ENCODE results near the gene SLITRK1.

Gene SLITRK1

GRCh38 chr13:83831796-83832195, 50.5 kb downstream of the SLITRK1 start:
- no peak for TF ChIP-seq CTCF (IDR thresholded peaks at IDR 0.05; ENCODE audit: low read depth, low read length)
- no peak for DNase-seq (ENCODE audit: low read depth, low spot score)
- in situ Hi-C loops (cut with HindIII; ENCODE audit: low sequenced_read_pairs): no loop called here
- no peak overlapping the region for H3K4me3 ChIP-seq (ENCODE audit: low read depth, low read length)

DNA sequence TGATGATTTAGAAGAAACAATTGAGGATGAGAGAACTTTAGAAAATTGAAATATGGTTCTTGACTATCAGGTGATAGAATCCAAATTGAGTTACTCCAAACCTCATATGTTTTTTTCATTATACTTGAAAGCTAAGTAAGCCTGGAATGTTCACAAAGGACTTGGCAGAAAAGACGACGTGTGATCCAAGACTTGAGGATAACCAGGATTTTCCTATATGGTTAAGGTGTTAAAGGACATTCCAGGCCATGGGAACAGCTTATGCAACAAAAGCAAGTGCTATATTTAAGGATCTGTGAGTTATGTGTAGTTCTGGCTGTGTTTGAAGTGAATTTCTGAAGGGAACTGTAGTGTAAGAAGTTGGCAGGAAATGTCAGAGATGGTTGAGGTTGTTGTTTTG, 52.5 kb downstream of the SLITRK1 start:
- DNase-seq (ENCODE audit: low read depth, low spot score): no peak
- in situ Hi-C loops (cut with HindIII; ENCODE audit: low sequenced_read_pairs): no loop called here
- no peak overlapping the region for H3K4me3 ChIP-seq (ENCODE audit: low read depth, low read length)
- TF ChIP-seq CTCF (IDR thresholded peaks at IDR 0.05; ENCODE audit: low read depth, low read length): no peak

DNA sequence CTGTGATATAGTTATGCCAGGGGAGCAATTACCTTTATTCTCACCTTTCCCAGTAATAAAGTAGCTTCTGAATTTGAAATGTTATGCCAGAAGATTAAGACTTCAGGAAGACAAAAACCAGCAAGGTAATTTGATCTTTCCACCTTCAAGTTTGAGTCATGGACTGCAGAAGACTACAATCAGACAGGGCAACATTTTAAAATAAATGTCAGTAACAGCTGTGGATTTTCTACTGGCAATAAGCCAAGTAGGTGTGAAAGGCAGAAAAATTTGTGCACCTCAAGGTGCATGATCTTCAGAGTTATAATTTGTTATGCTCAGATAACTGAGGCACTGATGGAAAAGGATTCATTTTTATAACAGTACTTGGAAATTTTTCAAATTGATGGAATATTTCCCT, 54.9 kb downstream of the SLITRK1 start:
- TF ChIP-seq CTCF (IDR thresholded peaks at IDR 0.05; ENCODE audit: low read depth, low read length): no peak
- DNase-seq (ENCODE audit: low read depth, low spot score): no peak
- in situ Hi-C loops (cut with HindIII; ENCODE audit: low sequenced_read_pairs): no loop called here
- H3K4me3 ChIP-seq (ENCODE audit: low read depth, low read length): no peak overlapping the region

Data from astrocyte of the spinal cord (primary cell).